HS-27A (cell line): Measurements from ENCODE around the gene SPEG.
"Not testable (repeated sequence)": the region's sequence is repeated elsewhere in the genome, so short reads cannot be mapped to it uniquely, and the experiment has no call there.

Source experiments
- DNase-seq: peaks from one replicate; pipeline ENCODE4 v3.0.0-alpha.2; 2012; ENCODE audit warnings: low read depth, missing footprints

The SPEG gene

DNA sequence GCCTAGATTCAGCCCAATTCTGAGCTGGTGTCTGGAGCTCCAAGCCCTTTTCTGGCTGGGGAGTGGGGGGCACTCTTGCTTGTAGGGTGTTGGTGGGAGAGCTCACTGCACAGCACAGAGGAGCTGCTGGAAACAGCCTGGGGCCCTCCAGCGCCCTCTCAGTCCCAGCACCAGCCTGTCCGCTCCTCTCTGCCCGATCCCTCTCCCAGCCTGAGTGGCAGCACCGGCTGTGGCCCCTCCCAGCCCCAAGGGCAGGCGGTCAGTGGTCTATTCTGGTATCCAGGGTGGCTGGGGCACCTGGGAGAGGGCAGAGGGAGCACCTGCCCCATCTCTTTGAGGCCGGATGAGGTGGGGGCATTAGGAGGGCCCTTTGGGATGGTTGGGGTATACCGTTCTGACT is 29.7 kb upstream of the SPEG start:
- no peak for DNase-seq

DNA sequence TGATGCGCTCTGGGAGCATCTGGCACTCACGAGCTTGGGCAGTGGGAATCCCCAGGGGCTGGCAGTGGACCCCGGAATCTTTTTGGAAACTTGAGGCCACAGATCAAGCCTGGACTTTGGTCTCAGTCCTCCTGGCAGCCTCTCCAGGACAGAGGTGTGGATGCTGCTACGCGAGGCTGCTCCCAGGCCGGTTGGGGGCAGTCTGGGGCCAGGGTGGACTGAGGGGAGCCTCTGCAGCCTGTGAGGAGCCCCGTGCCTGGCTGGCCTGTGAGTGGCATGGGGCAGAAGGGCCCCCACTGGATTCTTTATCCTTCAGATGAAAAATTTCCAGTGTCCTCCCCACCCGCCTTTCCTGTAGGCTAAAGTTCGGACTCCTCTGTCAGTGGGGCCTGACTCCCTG is 29.2 kb upstream of the SPEG start:
- DNase-seq, result no peak

DNA sequence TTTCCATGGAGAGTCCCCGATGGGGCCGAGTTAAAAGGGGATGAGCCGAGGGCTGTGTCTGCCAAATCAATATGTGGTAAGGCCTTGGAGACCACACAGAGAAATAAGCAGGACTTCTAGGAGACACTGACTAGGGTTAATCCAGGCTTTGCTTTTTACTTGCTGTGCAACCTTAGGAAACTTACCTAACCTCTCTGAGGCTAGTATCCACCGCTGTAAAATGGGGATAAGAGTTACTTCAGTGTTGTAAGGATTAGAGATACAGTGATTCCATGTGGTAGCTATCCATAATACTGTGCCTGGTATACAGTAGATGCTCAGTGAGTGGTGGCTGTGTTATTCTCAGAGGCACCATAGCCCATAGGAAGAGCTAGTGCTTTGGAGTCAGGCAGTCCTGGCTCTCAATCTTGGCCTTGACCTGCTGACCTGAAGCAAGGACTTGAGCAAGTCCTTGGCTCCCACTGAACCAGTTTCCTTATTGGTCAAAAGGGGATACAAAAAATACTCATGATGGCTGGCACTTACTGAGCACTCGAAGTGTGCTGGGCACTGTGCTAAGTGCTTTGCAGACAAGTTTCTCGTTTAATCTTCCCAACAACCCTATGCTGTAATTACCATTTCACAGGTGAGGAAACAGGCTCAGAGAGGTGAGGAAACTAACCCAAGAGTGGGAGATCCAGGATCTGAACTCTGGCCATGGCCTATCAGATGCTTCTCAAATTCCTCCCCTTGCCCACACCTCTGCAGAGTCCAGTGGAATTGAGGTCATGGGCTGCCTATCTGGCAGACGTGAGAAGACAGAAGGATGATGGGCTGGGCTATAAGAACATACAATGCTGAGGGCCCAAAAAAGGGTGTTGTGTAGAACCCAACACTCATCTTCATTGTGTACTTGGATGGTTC is 28.4 kb upstream of the SPEG start:
- no peak for DNase-seq

DNA sequence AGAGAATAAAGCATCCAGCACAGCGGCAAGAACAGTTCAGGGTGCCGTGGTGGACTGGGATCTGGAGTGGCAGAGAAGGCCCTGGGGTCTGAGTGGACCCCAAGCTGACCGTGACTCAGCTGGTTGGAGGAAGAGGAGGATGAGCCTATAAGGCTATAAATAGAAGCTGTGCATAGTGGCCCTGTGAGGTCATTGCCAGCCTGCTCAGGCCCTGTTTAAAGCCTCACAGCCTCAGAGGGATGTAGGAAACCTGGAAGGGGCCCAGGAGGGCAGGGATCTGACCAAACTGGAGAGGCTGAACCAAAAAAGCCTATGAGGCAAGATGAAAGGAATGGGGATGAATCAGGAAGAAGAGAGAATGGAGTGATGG is 27.8 kb upstream of the SPEG start:
- peak; percentile 59 for DNase-seq

DNA sequence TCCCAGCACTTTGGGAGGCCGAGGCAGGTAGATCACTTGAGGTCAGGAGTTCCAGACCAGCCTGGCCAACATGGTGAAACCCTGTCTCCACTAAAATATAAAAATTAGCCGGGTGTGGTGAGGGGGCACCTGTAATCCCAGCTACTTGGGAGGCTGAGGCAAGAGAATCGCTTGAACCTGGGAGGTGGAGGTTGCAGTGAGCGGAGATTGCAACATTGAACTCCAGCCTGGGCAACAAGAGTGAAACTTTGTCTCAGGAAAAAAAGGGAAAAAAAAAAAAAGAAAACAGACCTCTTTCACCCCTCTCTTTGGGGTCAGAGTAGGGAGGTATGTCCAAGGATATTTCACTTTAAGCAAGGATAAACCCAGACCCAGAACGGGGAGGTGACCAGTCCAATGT is 27.3 kb upstream of the SPEG start:
- not testable (repeated sequence) for DNase-seq

DNA sequence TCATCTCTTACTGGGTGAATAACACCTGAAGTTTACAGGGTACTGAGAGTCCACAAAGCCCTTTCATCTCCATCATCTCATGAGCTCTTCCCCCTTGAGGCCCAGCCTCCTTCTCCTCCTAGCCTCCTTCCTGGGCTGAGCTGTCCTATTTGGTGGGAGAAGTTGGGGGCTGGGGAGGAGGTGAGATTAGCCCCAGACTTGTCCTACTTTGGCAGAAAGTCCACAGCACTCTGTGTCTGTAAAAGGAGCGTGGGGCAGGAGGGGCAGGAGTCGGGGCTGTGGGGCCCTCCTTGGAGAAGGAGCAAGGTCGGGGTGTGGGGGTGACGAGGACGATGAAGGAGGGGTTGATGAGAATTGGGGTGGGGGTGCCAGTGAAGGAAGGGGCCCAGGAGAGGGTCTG is 26.4 kb upstream of the SPEG start:
- DNase-seq, result no peak

DNA sequence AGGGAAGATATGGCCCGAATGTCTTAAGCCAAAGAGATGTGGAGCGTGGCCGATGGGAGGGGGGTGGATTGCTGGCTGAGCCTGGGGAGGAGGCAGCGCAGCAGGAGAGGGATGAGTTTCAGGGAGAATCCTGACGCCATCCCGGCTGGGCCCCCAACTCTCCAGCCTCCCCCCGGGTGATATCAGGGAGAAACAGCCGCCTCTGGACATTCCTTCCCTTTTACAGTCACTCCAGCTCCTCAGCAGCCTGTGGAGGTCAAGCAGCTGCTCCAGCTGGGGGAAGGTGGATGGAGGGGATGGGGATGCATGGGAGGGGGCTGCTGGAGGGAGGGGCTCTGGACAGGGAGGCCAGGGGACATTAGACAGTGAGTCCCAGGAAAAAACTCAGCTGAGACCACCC is 26.0 kb upstream of the SPEG start:
- no peak for DNase-seq

DNA sequence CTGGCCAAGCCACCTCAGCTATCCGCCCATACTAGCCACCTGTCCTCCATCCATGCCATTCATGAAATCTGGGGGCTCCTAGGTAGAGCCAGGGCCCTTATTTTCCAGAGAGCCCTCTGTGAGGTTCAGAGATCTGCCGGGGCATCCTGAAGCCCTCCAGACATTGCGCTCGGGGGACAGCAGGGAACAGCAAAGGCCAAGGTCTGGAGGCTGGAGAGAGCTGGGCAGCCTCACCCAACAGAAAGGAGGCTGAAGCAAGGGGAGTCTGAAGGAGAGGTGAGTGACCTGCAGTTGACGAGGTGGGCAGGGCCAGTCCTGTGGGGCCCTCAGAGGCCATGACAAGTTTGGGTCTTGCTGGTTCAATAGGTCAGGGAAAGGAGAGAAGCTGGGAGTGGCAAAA is 25.0 kb upstream of the SPEG start:
- DNase-seq, result no peak

DNA sequence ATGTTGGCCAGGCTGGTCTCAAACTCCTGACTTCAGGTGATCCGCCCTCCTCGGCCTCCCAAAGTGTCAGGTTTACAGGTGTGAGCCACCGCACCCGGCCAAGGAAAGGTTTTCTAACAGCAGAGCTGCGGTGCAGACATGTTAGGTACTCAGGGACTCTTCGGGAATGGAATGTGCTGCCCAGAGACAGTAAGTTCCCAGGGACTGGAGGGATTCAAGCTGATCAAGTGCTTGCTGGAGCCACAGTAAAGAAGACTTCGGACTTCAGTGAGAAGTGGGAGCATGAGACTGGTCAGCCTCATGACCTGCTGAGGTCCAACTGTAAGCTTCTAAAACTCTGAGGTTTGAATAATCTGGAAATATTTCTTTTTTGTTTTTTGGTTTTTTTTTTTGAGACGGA is 24.3 kb upstream of the SPEG start:
- no peak for DNase-seq

DNA sequence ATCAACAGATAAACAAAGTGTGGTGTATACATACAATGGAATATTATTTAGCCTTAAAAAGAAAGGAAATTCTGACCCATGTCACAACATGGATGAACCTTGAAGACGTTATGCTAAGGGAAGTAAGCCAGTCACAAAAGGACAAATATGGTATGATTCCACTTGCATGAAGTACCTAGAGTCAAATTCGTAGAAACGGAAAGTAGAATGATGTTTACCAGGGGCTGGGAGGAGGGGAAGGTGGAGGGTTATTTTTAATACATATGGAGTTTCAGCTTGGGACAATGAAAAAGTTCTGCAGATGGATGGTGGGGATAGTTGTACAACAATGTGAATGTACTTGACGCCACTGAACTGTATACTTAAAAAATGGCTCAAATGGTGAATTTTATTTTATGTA is 19.8 kb upstream of the SPEG start:
- DNase-seq, result no peak

DNA sequence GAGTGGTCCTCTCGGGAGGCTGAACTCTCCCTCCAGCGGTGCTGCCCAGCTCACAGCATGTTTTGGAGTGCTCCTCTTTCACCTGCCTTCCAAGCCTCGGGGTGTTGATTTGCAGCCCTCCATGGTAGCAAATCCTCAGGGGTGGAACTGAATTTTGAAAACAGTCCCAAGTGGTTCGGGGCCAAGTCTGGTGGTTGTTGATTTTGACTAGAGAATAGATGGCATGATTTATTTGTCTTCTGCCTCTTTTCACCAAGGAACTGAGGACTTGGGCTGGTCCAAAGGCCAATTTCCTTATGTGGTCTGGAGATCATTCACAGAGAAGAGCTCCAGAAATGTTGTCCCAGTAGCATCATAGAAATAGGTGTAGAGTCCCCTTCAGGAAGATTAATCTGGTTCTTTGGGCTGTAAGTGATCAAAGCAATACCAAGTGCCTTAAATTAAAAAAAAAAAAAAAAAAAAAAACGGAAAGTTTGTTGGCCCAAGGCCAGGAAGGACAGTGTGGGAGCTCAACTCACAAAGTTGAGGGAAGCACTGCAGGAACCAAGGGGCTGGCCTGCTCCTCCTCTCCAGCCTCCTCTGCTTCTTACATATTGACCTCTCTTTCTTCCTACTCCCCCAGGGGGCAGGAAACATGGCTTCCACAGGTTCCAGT is 18.9 kb upstream of the SPEG start:
- no peak for DNase-seq

DNA sequence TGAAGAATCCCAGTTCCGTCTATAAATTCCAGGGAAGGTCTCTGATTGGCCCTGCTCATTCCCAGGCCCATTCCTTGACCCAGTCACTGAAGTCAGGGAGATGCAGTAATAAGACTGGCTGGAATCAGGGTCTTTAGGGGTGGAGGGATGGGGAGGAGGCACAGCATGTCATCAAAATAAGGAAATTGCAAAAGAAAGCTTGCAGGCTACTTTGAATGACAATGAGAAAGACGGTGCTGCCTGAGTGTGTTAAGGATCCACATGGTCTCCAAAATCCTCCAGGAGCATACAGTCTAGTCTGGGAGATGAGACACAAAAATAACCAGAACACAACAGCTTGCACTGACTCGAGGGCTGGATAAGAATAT is 18.4 kb upstream of the SPEG start:
- DNase-seq, result no peak

DNA sequence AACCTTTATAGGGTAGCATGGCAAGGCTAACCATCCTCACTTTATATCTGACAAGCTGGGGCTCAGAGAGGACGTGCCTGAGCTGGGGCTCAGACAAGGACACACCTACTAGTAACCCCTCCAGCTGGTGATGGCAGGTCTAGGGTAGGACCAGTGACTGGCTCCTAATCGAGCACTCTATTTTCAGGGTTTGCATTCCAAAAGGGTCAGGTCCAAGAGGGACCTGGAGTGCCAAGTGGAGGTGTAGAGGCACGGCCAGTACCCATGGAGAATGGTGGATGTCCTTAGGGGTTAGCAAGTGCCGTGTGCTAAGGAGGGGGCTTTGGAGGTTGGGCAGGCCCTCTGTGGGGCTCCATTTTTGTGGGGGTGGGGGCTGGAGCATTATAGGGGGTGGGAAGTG is 17.7 kb upstream of the SPEG start:
- no peak for DNase-seq

DNA sequence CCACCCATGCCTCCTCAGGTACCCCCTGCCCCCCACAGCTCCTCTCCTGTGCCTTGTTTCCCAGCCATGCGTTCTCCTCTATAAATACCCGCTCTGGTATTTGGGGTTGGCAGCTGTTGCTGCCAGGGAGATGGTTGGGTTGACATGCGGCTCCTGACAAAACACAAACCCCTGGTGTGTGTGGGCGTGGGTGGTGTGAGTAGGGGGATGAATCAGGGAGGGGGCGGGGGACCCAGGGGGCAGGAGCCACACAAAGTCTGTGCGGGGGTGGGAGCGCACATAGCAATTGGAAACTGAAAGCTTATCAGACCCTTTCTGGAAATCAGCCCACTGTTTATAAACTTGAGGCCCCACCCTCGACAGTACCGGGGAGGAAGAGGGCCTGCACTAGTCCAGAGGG is 17.3 kb upstream of the SPEG start:
- DNase-seq, result no peak

DNA sequence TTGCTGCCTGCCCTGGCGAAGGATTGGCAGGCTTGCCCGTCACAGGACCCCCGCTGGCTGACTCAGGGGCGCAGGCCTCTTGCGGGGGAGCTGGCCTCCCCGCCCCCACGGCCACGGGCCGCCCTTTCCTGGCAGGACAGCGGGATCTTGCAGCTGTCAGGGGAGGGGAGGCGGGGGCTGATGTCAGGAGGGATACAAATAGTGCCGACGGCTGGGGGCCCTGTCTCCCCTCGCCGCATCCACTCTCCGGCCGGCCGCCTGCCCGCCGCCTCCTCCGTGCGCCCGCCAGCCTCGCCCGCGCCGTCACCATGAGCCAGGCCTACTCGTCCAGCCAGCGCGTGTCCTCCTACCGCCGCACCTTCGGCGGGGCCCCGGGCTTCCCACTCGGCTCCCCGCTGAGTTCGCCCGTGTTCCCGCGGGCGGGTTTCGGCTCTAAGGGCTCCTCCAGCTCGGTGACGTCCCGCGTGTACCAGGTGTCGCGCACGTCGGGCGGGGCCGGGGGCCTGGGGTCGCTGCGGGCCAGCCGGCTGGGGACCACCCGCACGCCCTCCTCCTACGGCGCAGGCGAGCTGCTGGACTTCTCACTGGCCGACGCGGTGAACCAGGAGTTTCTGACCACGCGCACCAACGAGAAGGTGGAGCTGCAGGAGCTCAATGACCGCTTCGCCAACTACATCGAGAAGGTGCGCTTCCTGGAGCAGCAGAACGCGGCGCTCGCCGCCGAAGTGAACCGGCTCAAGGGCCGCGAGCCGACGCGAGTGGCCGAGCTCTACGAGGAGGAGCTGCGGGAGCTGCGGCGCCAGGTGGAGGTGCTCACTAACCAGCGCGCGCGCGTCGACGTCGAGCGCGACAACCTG is 16.3 kb upstream of the SPEG start, which contains the start of gene DES:
TSS of gene DES (plus strand) at position 223 of the 857 bp plus-strand sequence. CDS start at position 309, 86 bp downstream.
- no peak for DNase-seq

DNA sequence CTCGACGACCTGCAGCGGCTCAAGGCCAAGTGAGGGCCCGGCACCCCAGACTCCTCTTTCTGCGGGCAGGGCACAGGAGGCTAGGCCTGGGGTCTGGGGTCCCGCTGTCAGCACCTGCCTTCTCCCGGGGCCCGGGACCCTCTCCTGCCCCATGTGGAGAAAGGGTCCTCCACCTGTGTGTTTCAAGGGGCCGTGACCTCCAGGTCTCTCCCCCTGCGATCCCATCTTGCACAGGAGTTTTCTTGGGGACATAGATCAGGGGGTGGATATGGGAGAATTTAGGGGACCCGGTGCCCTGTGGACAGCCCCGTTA is 15.7 kb upstream of the SPEG start:
- no peak for DNase-seq

DNA sequence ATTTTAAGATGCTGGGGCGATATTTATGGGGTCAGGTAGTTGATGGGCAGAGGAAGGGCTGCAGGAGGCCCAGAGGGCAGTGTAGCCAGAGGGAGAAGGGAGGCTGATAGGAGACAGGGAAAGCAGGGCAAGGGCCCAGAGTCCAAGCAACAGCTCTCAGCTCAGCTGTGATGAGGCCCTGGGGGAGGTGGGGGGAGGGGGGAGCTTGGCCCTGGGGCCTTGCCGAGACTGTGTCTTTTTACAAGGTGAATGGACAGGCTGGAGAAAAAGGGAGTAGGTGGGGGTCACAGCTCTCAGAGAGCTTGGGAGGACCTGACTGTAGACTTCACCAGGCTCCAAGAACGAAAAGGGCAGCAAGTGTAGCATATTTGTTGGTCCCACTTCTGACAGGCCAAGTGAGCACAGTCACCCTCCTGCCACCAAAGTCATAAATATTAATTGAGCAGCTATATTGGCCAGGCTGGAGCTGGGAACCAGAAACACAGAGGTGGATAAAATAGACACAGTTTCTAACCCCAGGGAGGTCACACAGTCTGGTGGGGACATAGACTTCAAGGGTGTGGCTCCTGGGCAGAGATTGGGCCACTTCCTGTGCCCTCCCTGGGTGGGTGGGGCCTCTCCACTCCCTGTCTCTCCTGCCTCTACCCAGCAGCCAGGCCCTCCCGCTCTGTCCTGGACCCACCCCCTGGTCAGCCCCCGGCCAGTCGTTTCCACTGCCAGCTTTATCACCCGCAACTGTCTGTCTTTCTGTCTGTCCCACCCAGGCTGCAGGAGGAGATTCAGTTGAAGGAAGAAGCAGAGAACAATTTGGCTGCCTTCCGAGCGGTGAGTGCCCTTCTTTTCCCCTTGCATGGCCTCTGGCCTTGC is 15.1 kb upstream of the SPEG start:
- DNase-seq, result no peak

DNA sequence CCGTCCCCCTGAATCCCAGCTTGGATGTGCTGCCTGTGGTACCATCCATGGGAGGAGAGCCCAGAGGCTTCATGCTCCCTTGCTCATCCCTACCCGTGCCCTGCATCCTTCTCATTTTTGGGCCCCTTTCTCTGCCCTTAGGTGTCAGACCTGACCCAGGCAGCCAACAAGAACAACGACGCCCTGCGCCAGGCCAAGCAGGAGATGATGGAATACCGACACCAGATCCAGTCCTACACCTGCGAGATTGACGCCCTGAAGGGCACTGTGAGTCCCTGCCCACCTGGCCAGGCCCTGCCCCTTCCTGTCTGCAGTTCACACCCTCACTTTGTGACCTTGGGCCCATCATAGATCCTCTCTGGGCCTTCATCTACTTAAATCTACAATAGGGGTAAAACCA is 14.0 kb upstream of the SPEG start:
- DNase-seq, result no peak

DNA sequence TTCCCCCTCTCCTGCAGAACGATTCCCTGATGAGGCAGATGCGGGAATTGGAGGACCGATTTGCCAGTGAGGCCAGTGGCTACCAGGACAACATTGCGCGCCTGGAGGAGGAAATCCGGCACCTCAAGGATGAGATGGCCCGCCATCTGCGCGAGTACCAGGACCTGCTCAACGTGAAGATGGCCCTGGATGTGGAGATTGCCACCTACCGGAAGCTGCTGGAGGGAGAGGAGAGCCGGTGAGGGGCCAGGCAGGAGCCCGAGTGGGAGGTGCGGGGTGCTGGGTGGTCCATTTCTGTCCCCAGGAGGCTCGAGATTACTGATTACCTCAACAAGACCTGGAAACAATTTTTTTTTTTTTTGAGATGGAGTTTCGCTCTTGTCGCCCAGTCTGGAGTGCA is 13.3 kb upstream of the SPEG start:
- DNase-seq, result no peak

DNA sequence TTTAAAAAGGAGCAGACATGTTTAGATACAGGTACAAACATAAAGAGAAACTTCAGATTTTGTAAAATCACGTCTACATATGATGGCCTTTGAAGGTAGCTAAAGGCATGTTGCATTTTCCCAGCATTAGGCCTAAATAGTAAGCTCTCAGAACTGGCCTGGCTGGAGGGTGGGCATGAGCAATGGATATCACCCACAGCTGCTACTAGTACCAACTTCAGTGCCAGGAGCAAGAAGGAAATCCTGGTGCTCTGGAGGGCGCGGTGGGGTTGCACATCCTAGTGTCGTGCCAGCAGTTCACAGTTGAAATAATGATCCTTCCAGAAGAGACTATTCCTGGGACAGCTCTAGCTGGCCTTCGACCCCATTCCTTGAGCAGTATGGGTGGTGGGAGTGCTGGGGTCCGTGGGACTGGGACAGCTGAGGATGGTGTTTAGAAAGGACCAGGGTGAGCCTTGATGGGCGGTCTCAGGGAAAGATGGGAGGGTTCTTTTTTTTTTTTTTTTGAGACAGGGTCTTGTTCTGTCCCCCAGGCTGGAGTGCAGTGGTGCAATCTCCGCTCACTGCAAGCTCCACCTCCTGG is 11.6 kb upstream of the SPEG start:
- no peak for DNase-seq

DNA sequence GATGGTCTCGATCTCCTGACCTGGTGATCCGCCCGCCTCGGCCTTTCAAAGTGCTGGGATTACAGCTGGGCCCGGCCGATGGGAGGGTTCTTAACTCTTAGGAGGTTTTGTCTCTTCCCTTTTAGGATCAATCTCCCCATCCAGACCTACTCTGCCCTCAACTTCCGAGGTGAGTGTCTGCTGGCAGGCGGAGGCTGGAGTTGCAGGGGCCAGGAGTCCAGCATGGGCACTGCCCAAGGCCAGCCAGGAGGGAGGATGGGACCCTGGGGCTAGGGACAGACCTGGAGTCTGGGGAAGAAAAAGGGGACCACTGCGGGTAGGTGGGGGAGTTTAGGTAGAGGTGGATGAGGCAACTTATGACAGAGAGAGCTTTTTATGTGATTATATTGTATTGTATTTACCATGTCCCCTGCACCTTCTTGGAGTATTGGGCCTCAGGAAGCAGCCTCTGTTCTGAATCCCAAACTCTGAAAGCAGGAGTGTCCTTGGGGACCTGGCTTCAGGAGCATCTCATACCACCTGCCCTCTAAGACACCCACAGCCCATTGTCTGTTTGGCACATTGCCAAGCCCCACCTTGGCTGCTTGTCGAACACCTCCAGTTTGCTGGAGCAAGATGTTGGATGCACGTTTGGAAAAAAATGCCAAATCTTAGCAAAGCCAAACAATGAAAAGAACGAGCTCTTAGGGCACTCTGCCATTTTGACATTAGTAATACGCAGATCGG is 10.8 kb upstream of the SPEG start:
- DNase-seq, result no peak
